HepG2 (cell line): ENCODE data around the gene CYP27A1. TPM values are rescaled to one million over a fixed set of nuclear protein-coding genes. Genes with fewer than 3 reads are reported as not detected.

Experiments
- ATF4 ChIP-seq, 2 experiments: fragments of 450-650 bp in 1 of 2; sonication (generic) in 1 of 2; formaldehyde crosslinking; IDR thresholded peaks; 2 replicates each; pipeline versions ENCODE4 v1.5.0 to v1.8.0; 2020 to 2022; ENCODE audit warnings: mild to moderate bottlenecking in 1 of 2, missing genetic modification reagents in 1 of 2
- DMAP1 ChIP-seq: IDR thresholded peaks from 2 replicates; pipeline ENCODE4 v1.6.1; 2016
- HINFP ChIP-seq: sonication (generic); formaldehyde crosslinking; IDR thresholded peaks from 2 replicates; pipeline ENCODE4 v1.4.0; 2020; ENCODE audit warnings: low read depth, mild to moderate bottlenecking, missing genetic modification reagents
- KDM2A ChIP-seq: sonication (generic); formaldehyde crosslinking; IDR thresholded peaks from 2 replicates; pipeline ENCODE4 v1.4.0; 2020; ENCODE audit warnings: low read depth, missing genetic modification reagents, borderline replicate concordance
- KDM5A ChIP-seq: fragments of 200-600 bp; sonication (generic); IDR thresholded peaks from 2 replicates; pipeline ENCODE4 v1.7.0; 2018; ENCODE audit warnings: antibody characterized with exemption, mild to moderate bottlenecking, low read length, borderline replicate concordance
- NBN ChIP-seq: fragments of 450-650 bp; conservative IDR thresholded peaks from 2 replicates; pipeline ENCODE4 v1.6.1; 2017
- PAF1 ChIP-seq: IDR thresholded peaks from 2 replicates; pipeline ENCODE4 v1.6.1; 2016; ENCODE audit warnings: missing genetic modification reagents, missing compliant biosample characterization
- RBM39 ChIP-seq: fragments of 200-400 bp; formaldehyde crosslinking; IDR thresholded peaks from one replicate; pipeline ENCODE4 v1.6.1; 2018; ENCODE audit warnings: antibody characterized with exemption, mild to moderate bottlenecking, low read depth, low read length; ENCODE audit not compliant: poor library complexity, severe bottlenecking
- SP2 ChIP-seq: sonication (generic); formaldehyde crosslinking; IDR thresholded peaks from 2 replicates; pipeline ENCODE4 v1.5.1; 2020; ENCODE audit warnings: mild to moderate bottlenecking, missing genetic modification reagents
- TOPORS ChIP-seq: sonication (generic); formaldehyde crosslinking; IDR thresholded peaks from 2 replicates; pipeline ENCODE4 v1.8.0; 2023; ENCODE audit warnings: mild to moderate bottlenecking, missing genetic modification reagents
- ZBTB39 ChIP-seq: sonication (generic); formaldehyde crosslinking; IDR thresholded peaks from 2 replicates; pipeline ENCODE4 v1.5.0; 2020; ENCODE audit warnings: missing genetic modification reagents
- ZFP36 ChIP-seq: fragments of 150-350 bp; IDR thresholded peaks from 2 replicates; pipeline ENCODE4 v1.6.1; 2018; ENCODE audit warnings: borderline replicate concordance, low read length, low read depth; ENCODE audit not compliant: partially characterized antibody
- ZNF143 ChIP-seq: sonication (generic); formaldehyde crosslinking; IDR thresholded peaks from 2 replicates; pipeline ENCODE4 v1.4.0; 2020; ENCODE audit warnings: missing genetic modification reagents
- ZNF256 ChIP-seq: sonication (generic); formaldehyde crosslinking; conservative IDR thresholded peaks from 2 replicates; pipeline ENCODE4 v1.4.0; 2020; ENCODE audit warnings: missing genetic modification reagents
- ZNF33A ChIP-seq: sonication (generic); formaldehyde crosslinking; IDR thresholded peaks from 2 replicates; pipeline ENCODE4 v1.5.1; 2020; ENCODE audit warnings: missing genetic modification reagents, mild to moderate bottlenecking, moderate library complexity, borderline replicate concordance
- ZNF512B ChIP-seq: sonication (generic); formaldehyde crosslinking; IDR thresholded peaks from 2 replicates; pipeline ENCODE4 v1.5.1; 2020; ENCODE audit warnings: missing genetic modification reagents, mild to moderate bottlenecking, borderline replicate concordance
- ZXDC ChIP-seq: sonication (generic); formaldehyde crosslinking; IDR thresholded peaks from 2 replicates; pipeline ENCODE4 v1.5.0; 2020; ENCODE audit warnings: mild to moderate bottlenecking, missing genetic modification reagents
- polyA plus RNA-seq, 8 experiments: library from polyadenylated mRNA; depleted of rRNA in 3 of 8; stranded (reverse) in 7 of 8; unstranded in 1 of 8; fragments of >200 nt; fragmentation: Illumina TruSeq in 4 of 8; extraction: Trizol in 4 of 8; gene quantifications; 2 replicates each; pipeline versions ENCODE4 v1.2.1 to v1.2.3, GENCODE V29; 2011 to 2016; ENCODE audit warnings: low read depth in 4 of 8, missing spikeins in 1 of 8, mixed read lengths in 1 of 8; ENCODE audit not compliant: insufficient read depth in 1 of 8
- total RNA-seq, 5 experiments: library from RNA; depleted of rRNA; stranded (reverse); fragments of >200 nt; fragmentation: Illumina TruSeq; extraction: Trizol; gene quantifications; 2 replicates each; pipeline ENCODE4 v1.2.3, GENCODE V29; 2016; ENCODE audit warnings: low read depth in 1 of 5

Gene CYP27A1
- total and polyA plus RNA-seq, 2 of the 13 experiments (the other 11 are each of a cell fraction or from before 2014, with no cell fraction given): 157 to 266 TPM

- TF ChIP-seq ZNF512B (CRISPR knock-in tag) (0 out of 2 replicates have a peak, but pooled peaks have one; percentile 70), ZNF143 (CRISPR knock-in tag) (no peak), ZBTB39 (CRISPR knock-in tag) (no peak), KDM5A (no peak), ZNF256 (no peak), TOPORS (CRISPR knock-in tag) (no peak), RBM39 (no peak), ATF4 (CRISPR knock-in tag; IDR thresholded peaks at IDR 0.05) (peak in 1 of 2 experiments; percentile 90; a peak in 2 of 4 replicates), HINFP (peak; percentile 38; the same call in 1 of the 2 replicates), NBN (no peak), ZXDC (CRISPR knock-in tag) (peak; percentile 51; the same call in 1 of the 2 replicates), ZFP36 (no peak), PAF1 (CRISPR knock-in tag) (no peak), SP2 (no peak), ZNF33A (no peak), KDM2A (CRISPR knock-in tag) (peak; percentile 84), DMAP1 (CRISPR knock-in tag) (no peak)
These were observed 48.6 kb upstream of the CYP27A1 start (continued) for GRCh38 chr2:218733171-218734021.
